Measurements from ENCODE around the gene PRMT5. TPM values are rescaled to one million over a fixed set of nuclear protein-coding genes. Genes with fewer than 3 reads are reported as not detected.

The PRMT5 gene
- total and polyA plus RNA-seq, 2 donors, result 39.8 to 49.3 TPM

DNA sequence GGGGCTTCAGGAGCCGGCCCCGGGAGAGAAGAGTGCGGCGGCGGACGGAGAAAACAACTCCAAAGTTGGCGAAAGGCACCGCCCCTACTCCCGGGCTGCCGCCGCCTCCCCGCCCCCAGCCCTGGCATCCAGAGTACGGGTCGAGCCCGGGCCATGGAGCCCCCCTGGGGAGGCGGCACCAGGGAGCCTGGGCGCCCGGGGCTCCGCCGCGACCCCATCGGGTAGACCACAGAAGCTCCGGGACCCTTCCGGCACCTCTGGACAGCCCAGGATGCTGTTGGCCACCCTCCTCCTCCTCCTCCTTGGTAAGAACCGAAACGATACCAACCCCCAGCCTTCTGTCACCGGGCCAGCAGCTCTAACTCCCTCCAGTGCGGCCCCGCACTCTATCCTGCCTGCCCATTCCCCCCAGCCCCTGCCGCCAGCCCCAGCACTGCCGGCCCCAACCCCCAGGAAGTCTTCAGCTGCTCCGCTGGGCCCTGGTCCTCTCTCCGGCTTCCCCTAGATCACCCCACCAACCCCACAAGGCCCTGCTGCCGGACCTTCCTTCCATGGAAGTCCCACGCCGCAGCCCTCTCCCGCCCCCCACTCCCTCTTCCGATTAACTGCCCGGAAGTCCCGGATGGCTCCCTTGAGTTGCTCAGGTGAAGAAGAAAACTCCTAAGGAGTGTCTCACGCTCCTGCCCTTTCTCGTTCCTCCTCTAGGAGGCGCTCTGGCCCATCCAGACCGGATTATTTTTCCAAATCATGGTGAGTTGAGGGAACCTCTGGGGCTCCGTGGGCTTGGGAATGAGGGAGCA, 56.9 kb downstream of the PRMT5 start:
- Histone ChIP-seq H3K4me3 (ENCODE audit: low read depth, low read length) (peak overlapping the region; percentile 93), H3K27ac (ENCODE audit: low read depth) (peak overlapping the region; percentile 98), H3K4me1 (ENCODE audit: insufficient read depth) (peaks cover 3% of the 10 kb centered on the region), H3K36me3 (ENCODE audit: insufficient read depth) (peaks cover 2% of the 10 kb centered on the region)
- under 1% methylated on average over 45 of the region's 45 CpGs for WGBS
- no peak for DNase-seq (ENCODE audit: extremely low spot score)

DNA sequence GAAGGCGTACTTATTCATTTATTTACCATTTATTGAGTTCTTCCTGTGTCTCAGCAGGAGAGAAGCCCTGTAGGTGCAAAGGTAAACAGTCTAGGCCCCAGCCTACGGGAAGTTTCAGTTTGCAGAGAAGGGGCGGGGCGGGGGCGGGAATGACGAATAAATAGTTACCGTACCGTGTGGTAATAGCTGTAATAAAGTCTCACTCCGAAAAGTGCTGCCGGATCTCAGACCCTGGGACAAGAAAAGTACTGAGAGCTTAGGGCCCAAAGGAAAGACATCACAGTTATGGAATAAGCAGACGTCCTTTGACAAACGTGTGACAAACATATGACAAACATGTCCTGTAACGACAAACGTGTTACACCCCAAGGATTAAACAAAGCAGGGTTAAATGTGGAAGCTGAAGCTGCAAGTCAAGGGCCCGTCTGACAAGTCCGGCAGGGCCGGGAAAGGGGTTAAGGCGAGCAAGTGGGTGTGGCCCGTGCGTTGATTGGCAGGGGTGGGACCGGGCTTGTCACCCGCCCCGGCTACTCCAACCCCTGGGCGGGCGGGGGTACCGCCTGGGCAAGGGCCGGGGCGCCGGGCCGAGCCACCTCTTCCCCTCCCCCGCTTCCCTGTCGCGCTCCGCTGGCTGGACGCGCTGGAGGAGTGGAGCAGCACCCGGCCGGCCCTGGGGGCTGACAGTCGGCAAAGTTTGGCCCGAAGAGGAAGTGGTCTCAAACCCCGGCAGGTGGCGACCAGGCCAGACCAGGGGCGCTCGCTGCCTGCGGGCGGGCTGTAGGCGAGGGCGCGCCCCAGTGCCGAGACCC, 57.7 kb downstream of the PRMT5 start, which contains the start of gene LRP10:
TSS of gene LRP10 (plus strand) at position 517 of the 809 bp plus-strand sequence. CDS start 564 bp downstream, outside the sequence.
- peak within 1 kb of the TSS; percentile 98 for H3K27ac ChIP-seq (ENCODE audit: low read depth)
- H3K4me1 ChIP-seq (ENCODE audit: insufficient read depth), result peaks cover 3% of the 10 kb centered on the region
- peaks cover 2% of the 10 kb centered on the region for H3K36me3 ChIP-seq (ENCODE audit: insufficient read depth)
- DNase-seq (ENCODE audit: extremely low spot score), result peak; percentile 83
- under 1% methylated on average over 50 of the region's 50 CpGs for whole genome bisulfite sequencing
- peak within 1 kb of the TSS; percentile 93 for H3K4me3 ChIP-seq (ENCODE audit: low read depth, low read length)

DNA sequence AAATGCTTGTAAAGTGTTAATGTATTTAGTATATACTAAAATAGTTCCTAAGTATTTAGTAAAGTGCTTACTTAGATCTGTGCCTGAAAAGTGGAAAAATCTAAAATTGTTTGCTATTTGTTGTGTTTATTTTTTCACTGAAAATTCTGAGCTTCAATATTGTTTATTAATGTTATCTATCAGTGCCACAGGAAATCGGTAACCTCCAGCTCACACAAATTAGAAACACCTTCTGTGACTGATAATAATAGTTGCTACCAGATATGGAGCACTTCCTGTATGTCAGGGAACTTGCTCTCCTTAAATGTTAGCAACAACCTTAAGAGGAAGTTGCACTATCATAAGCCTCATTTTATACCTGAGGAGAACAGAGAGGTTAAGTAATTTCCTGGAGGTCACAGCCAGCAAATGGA, 58.4 kb downstream of the PRMT5 start:
- peak overlapping the region; percentile 98 for H3K27ac ChIP-seq (ENCODE audit: low read depth)
- H3K4me3 ChIP-seq (ENCODE audit: low read depth, low read length), result peak overlapping the region; percentile 93
- 3% methylated on average over 1 of the region's 1 CpG for WGBS
- DNase-seq (ENCODE audit: extremely low spot score), result no peak
- H3K4me1 ChIP-seq (ENCODE audit: insufficient read depth), result peaks cover 3% of the 10 kb centered on the region
- peaks cover 2% of the 10 kb centered on the region for H3K36me3 ChIP-seq (ENCODE audit: insufficient read depth)

Other genes starting within 250 kb of the PRMT5 start
- 74.1 TPM for gene OXA1L, start 162.7 kb downstream of the PRMT5 start, total RNA-seq
- 112 TPM for gene OXA1L, start 162.7 kb downstream of the PRMT5 start, polyA plus RNA-seq
- gene SLC7A7, start 113.9 kb downstream of the PRMT5 start, total RNA-seq, result 9.3 TPM
- 12.8 TPM for gene SLC7A7, start 113.9 kb downstream of the PRMT5 start, polyA plus RNA-seq
- gene MRPL52, start 99.5 kb downstream of the PRMT5 start, total RNA-seq, result 21.5 TPM
- 77.0 TPM for gene MRPL52, start 99.5 kb downstream of the PRMT5 start, polyA plus RNA-seq
- gene MMP14, start 92.8 kb downstream of the PRMT5 start, total RNA-seq, result 120 TPM
- gene MMP14, start 92.8 kb downstream of the PRMT5 start, polyA plus RNA-seq, result 189 TPM
- 22.1 TPM for gene LRP10, start 57.6 kb downstream of the PRMT5 start, total RNA-seq
- gene LRP10, start 57.6 kb downstream of the PRMT5 start, polyA plus RNA-seq, result 195 TPM
- gene REM2, start 46.2 kb downstream of the PRMT5 start, total RNA-seq, result 0.16 TPM
- gene REM2, start 46.2 kb downstream of the PRMT5 start, polyA plus RNA-seq, result 0.38 TPM
- 101 TPM for gene RBM23, start 10.2 kb downstream of the PRMT5 start, total RNA-seq
- 65.0 TPM for gene RBM23, start 10.2 kb downstream of the PRMT5 start, polyA plus RNA-seq
- gene HAUS4, start 27.7 kb upstream of the PRMT5 start, total RNA-seq, result 42.2 TPM
- 44.1 TPM for gene HAUS4, start 27.7 kb upstream of the PRMT5 start, polyA plus RNA-seq
- gene AJUBA, start 53.2 kb upstream of the PRMT5 start, total RNA-seq, result 28.0 TPM
- gene AJUBA, start 53.2 kb upstream of the PRMT5 start, polyA plus RNA-seq, result 6.6 TPM
- gene C14orf93, start 80.8 kb upstream of the PRMT5 start, total RNA-seq, result 10.4 TPM
- gene C14orf93, start 80.8 kb upstream of the PRMT5 start, polyA plus RNA-seq, result 14.5 TPM
- gene PSMB5, start 105.5 kb upstream of the PRMT5 start, total RNA-seq, result 70.3 TPM
- gene PSMB5, start 105.5 kb upstream of the PRMT5 start, polyA plus RNA-seq, result 135 TPM
- not detected for gene PSMB11, start 112.8 kb upstream of the PRMT5 start, total RNA-seq
- gene PSMB11, start 112.8 kb upstream of the PRMT5 start, polyA plus RNA-seq, result not detected
- gene CDH24, start 128.1 kb upstream of the PRMT5 start, total RNA-seq, result 6.4 TPM
- gene CDH24, start 128.1 kb upstream of the PRMT5 start, polyA plus RNA-seq, result 4.4 TPM
- gene ACIN1, start 165.8 kb upstream of the PRMT5 start, total RNA-seq, result 87.9 TPM
- gene ACIN1, start 165.8 kb upstream of the PRMT5 start, polyA plus RNA-seq, result 82.2 TPM
- gene C14orf119, start 166.1 kb upstream of the PRMT5 start, total RNA-seq, result 37.2 TPM
- gene C14orf119, start 166.1 kb upstream of the PRMT5 start, polyA plus RNA-seq, result 51.8 TPM
- not detected for gene CIROP, start 175.6 kb upstream of the PRMT5 start, total RNA-seq
- gene CIROP, start 175.6 kb upstream of the PRMT5 start, polyA plus RNA-seq, result not detected
- not detected for gene CEBPE, start 189.9 kb upstream of the PRMT5 start, total RNA-seq
- gene CEBPE, start 189.9 kb upstream of the PRMT5 start, polyA plus RNA-seq, result 0.06 TPM